HepG2 (cell line): Measurements from ENCODE around the gene ST13. TPM values are rescaled to one million over a fixed set of nuclear protein-coding genes. Genes with fewer than 3 reads are reported as not detected.

ENCODE experiments used
- FOSL1 ChIP-seq: sonication (generic); formaldehyde crosslinking; IDR thresholded peaks from 2 replicates; pipeline ENCODE4 v1.9.0; 2021; ENCODE audit warnings: missing genetic modification reagents, borderline replicate concordance
- HIVEP1 ChIP-seq: sonication (generic); formaldehyde crosslinking; IDR thresholded peaks from 2 replicates; pipeline ENCODE4 v1.4.0; 2020; ENCODE audit warnings: mild to moderate bottlenecking, missing genetic modification reagents
- HMG20B ChIP-seq: conservative IDR thresholded peaks from 2 replicates; pipeline ENCODE4 v1.6.1; 2016; ENCODE audit warnings: missing genetic modification reagents, missing compliant biosample characterization
- NCOA2 ChIP-seq: sonication (generic); formaldehyde crosslinking; IDR thresholded peaks from 2 replicates; pipeline ENCODE4 v1.8.0; 2022; ENCODE audit warnings: inconsistent platforms
- SETDB1 ChIP-seq: sonication (generic); formaldehyde crosslinking; IDR thresholded peaks from 2 replicates; pipeline ENCODE4 v1.5.1; 2020; ENCODE audit warnings: missing genetic modification reagents, mild to moderate bottlenecking, borderline replicate concordance
- SOX5 ChIP-seq: IDR thresholded peaks from 2 replicates; pipeline ENCODE4 v1.6.1; 2016; ENCODE audit warnings: borderline replicate concordance
- SP2 ChIP-seq: sonication (generic); formaldehyde crosslinking; IDR thresholded peaks from 2 replicates; pipeline ENCODE4 v1.5.1; 2020; ENCODE audit warnings: mild to moderate bottlenecking, missing genetic modification reagents
- STAG1 ChIP-seq: sonication (generic); formaldehyde crosslinking; IDR thresholded peaks from 2 replicates; pipeline ENCODE4 v1.4.0; 2020; ENCODE audit warnings: missing genetic modification reagents
- ZBTB38 ChIP-seq: sonication (generic); formaldehyde crosslinking; IDR thresholded peaks from 2 replicates; pipeline ENCODE4 v1.5.1; 2020; ENCODE audit warnings: mild to moderate bottlenecking, missing genetic modification reagents
- ZNF205 ChIP-seq: IDR thresholded peaks from 2 replicates; pipeline ENCODE4 v1.6.1; 2018; ENCODE audit warnings: missing biosample characterization, missing genetic modification reagents
- ZNF235 ChIP-seq: sonication (generic); formaldehyde crosslinking; IDR thresholded peaks from 2 replicates; pipeline ENCODE4 v1.8.1; 2023; ENCODE audit warnings: mild to moderate bottlenecking, missing genetic modification reagents, borderline replicate concordance
- ZNF343 ChIP-seq: sonication (generic); formaldehyde crosslinking; IDR thresholded peaks from 2 replicates; pipeline ENCODE4 v1.4.0; 2020; ENCODE audit warnings: mild to moderate bottlenecking, missing genetic modification reagents
- ZNF552 ChIP-seq: sonication (generic); formaldehyde crosslinking; IDR thresholded peaks from 2 replicates; pipeline ENCODE4 v1.9.0; 2022; ENCODE audit warnings: missing genetic modification reagents, mild to moderate bottlenecking, borderline replicate concordance
- ZNF629 ChIP-seq: sonication (generic); formaldehyde crosslinking; conservative IDR thresholded peaks from 2 replicates; pipeline ENCODE4 v1.5.0; 2020; ENCODE audit warnings: missing genetic modification reagents
- polyA plus RNA-seq, 8 experiments: library from polyadenylated mRNA; depleted of rRNA in 3 of 8; stranded (reverse) in 7 of 8; unstranded in 1 of 8; fragments of >200 nt; fragmentation: Illumina TruSeq in 4 of 8; extraction: Trizol in 4 of 8; gene quantifications; 2 replicates each; pipeline versions ENCODE4 v1.2.1 to v1.2.3, GENCODE V29; 2011 to 2016; ENCODE audit warnings: low read depth in 4 of 8, missing spikeins in 1 of 8, mixed read lengths in 1 of 8; ENCODE audit not compliant: insufficient read depth in 1 of 8
- total RNA-seq, 5 experiments: library from RNA; depleted of rRNA; stranded (reverse); fragments of >200 nt; fragmentation: Illumina TruSeq; extraction: Trizol; gene quantifications; 2 replicates each; pipeline ENCODE4 v1.2.3, GENCODE V29; 2016; ENCODE audit warnings: low read depth in 1 of 5
- TF ChIP-seq, protein P1 (sequence below): sonication (generic); formaldehyde crosslinking; IDR thresholded peaks from 2 replicates; pipeline ENCODE4 v1.4.0; 2020; ENCODE audit warnings: missing genetic modification reagents
- TF ChIP-seq, protein P2 (sequence below): sonication (generic); formaldehyde crosslinking; IDR thresholded peaks from 2 replicates; pipeline ENCODE4 v1.5.0; 2020; ENCODE audit warnings: missing genetic modification reagents
- TF ChIP-seq, protein P3 (sequence below): sonication (generic); formaldehyde crosslinking; IDR thresholded peaks from 2 replicates; pipeline ENCODE4 v1.4.0; 2020; ENCODE audit warnings: low read depth, mild to moderate bottlenecking, missing genetic modification reagents
- TF ChIP-seq, protein P4 (sequence below): sonication (generic); formaldehyde crosslinking; IDR thresholded peaks from 2 replicates; pipeline ENCODE4 v1.5.0; 2020; ENCODE audit warnings: missing genetic modification reagents
- TF ChIP-seq, protein P5 (sequence below): sonication (generic); formaldehyde crosslinking; IDR thresholded peaks from 2 replicates; pipeline ENCODE4 v1.4.0; 2020; ENCODE audit warnings: missing genetic modification reagents, borderline replicate concordance
- TF ChIP-seq, protein P6 (sequence below): sonication (generic); formaldehyde crosslinking; IDR thresholded peaks from 2 replicates; pipeline ENCODE4 v1.4.0; 2020; ENCODE audit warnings: missing genetic modification reagents

ST13 gene
- total and polyA plus RNA-seq, 2 of the 13 experiments (the other 11 are each of a cell fraction or from before 2014, with no cell fraction given), result 110 to 274 TPM

DNA sequence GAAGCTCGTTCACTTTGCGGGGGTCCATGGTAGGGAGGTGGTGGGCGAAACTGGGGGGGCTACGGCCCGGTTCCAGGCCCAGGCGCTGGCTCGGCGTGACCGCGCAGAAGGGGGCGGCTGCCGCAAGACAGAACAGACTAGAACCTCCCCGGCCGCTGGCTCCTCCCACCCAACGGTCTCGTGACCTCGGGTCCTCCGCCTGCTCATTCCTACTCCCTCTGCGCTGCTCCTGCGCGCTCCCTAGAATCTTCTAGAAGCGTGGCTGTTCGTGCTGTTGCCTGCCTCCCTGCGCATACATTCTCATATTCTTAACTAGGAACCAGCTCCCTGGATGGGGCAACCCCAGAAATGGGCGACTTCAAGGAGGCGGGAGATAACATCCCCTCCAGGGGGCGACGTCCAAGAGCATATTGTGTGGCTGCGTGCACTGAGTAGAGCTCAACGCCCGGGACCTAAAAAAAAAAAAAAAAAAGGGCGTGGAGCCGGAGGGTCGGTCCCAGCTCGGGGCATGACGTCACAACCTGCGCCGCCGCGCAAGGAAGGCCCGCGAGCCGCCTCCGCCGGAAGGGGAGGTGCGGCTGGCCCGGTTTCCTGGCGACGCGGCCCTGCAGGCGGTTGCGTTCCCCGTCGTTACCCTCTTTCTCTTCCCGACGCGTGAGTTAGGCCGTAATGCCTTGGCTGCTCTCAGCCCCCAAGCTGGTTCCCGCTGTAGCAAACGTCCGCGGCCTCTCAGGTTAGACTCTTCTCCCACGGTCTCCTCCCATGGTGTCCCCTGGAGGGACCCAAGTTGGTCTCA lies at the start of gene ST13, which contains the start of gene XPNPEP3 (continued):
- TF ChIP-seq, protein P1, sequence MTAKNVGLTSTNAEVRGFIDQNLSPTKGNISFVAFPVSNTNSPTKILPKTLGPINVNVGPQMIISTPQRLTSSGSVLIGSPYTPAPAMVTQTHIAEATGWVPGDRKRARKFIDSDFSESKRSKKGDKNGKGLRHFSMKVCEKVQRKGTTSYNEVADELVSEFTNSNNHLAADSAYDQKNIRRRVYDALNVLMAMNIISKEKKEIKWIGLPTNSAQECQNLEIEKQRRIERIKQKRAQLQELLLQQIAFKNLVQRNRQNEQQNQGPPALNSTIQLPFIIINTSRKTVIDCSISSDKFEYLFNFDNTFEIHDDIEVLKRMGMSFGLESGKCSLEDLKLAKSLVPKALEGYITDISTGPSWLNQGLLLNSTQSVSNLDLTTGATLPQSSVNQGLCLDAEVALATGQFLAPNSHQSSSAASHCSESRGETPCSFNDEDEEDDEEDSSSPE (CRISPR knock-in tag), result peak; percentile 89
- TF ChIP-seq, protein P2, sequence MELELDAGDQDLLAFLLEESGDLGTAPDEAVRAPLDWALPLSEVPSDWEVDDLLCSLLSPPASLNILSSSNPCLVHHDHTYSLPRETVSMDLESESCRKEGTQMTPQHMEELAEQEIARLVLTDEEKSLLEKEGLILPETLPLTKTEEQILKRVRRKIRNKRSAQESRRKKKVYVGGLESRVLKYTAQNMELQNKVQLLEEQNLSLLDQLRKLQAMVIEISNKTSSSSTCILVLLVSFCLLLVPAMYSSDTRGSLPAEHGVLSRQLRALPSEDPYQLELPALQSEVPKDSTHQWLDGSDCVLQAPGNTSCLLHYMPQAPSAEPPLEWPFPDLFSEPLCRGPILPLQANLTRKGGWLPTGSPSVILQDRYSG, result no peak
- no peak for TF ChIP-seq FOSL1 (CRISPR knock-in tag)
- no peak for TF ChIP-seq SETDB1 (CRISPR knock-in tag)
- TF ChIP-seq SOX5, result 0 out of 2 replicates have a peak, but pooled peaks have one; percentile 19
- no peak for TF ChIP-seq ZNF629
- TF ChIP-seq HIVEP1, result peak; percentile 61
- peak; percentile 23; the same call in 1 of the 2 replicates for TF ChIP-seq ZNF235
- peak; percentile 64 for TF ChIP-seq NCOA2 (CRISPR knock-in tag)
- peak; percentile 46; the same call in 1 of the 2 replicates for TF ChIP-seq ZNF343 (CRISPR knock-in tag)
- TF ChIP-seq, protein P3, sequence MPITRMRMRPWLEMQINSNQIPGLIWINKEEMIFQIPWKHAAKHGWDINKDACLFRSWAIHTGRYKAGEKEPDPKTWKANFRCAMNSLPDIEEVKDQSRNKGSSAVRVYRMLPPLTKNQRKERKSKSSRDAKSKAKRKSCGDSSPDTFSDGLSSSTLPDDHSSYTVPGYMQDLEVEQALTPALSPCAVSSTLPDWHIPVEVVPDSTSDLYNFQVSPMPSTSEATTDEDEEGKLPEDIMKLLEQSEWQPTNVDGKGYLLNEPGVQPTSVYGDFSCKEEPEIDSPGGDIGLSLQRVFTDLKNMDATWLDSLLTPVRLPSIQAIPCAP, result 0 out of 2 replicates have a peak, but pooled peaks have one; percentile 44
- TF ChIP-seq HMG20B (CRISPR knock-in tag), result peak; percentile 10; the same call in 1 of the 2 replicates
- TF ChIP-seq, protein P4, sequence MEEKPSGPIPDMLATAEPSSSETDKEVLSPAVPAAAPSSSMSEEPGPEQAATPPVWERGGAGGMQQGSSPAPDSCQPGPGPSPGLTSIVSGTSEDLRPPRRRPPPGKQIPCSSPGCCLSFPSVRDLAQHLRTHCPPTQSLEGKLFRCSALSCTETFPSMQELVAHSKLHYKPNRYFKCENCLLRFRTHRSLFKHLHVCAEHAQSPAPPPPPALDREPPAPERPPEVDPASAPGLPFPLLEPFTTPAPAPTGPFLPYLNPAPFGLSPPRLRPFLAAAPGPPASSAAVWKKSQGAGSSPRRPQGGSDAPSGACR (CRISPR knock-in tag), result peak; percentile 62; the same call in 1 of the 2 replicates
- no peak; the same call in 1 of the 2 replicates for TF ChIP-seq ZNF205 (CRISPR knock-in tag)
- TF ChIP-seq ZBTB38 (CRISPR knock-in tag), result no peak; the same call in none of the 2 replicates
- TF ChIP-seq, protein P5, sequence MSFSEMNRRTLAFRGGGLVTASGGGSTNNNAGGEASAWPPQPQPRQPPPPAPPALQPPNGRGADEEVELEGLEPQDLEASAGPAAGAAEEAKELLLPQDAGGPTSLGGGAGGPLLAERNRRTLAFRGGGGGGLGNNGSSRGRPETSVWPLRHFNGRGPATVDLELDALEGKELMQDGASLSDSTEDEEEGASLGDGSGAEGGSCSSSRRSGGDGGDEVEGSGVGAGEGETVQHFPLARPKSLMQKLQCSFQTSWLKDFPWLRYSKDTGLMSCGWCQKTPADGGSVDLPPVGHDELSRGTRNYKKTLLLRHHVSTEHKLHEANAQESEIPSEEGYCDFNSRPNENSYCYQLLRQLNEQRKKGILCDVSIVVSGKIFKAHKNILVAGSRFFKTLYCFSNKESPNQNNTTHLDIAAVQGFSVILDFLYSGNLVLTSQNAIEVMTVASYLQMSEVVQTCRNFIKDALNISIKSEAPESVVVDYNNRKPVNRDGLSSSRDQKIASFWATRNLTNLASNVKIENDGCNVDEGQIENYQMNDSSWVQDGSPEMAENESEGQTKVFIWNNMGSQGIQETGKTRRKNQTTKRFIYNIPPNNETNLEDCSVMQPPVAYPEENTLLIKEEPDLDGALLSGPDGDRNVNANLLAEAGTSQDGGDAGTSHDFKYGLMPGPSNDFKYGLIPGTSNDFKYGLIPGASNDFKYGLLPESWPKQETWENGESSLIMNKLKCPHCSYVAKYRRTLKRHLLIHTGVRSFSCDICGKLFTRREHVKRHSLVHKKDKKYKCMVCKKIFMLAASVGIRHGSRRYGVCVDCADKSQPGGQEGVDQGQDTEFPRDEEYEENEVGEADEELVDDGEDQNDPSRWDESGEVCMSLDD (CRISPR knock-in tag), result peak; percentile 44; the same call in 1 of the 2 replicates
- peak; percentile 82 for TF ChIP-seq SP2 (CRISPR knock-in tag)
- no peak for TF ChIP-seq STAG1 (CRISPR knock-in tag)
- no peak; the same call in 1 of the 2 replicates for TF ChIP-seq ZNF552 (CRISPR knock-in tag)
- TF ChIP-seq, protein P6, sequence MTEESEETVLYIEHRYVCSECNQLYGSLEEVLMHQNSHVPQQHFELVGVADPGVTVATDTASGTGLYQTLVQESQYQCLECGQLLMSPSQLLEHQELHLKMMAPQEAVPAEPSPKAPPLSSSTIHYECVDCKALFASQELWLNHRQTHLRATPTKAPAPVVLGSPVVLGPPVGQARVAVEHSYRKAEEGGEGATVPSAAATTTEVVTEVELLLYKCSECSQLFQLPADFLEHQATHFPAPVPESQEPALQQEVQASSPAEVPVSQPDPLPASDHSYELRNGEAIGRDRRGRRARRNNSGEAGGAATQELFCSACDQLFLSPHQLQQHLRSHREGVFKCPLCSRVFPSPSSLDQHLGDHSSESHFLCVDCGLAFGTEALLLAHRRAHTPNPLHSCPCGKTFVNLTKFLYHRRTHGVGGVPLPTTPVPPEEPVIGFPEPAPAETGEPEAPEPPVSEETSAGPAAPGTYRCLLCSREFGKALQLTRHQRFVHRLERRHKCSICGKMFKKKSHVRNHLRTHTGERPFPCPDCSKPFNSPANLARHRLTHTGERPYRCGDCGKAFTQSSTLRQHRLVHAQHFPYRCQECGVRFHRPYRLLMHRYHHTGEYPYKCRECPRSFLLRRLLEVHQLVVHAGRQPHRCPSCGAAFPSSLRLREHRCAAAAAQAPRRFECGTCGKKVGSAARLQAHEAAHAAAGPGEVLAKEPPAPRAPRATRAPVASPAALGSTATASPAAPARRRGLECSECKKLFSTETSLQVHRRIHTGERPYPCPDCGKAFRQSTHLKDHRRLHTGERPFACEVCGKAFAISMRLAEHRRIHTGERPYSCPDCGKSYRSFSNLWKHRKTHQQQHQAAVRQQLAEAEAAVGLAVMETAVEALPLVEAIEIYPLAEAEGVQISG (CRISPR knock-in tag), result peak; percentile 78
